Right atrium auricular region (tissue), 2 donors: Measurements from ENCODE around the gene CFAP45. TPM values are rescaled to one million over a fixed set of nuclear protein-coding genes. Genes with fewer than 3 reads are reported as not detected.
A peak's percentile ranks its signal among the peaks of the same experiment; 100 is the strongest.

Experiments
- DNase-seq: peaks from one replicate; pipeline ENCODE4 v3.0.0-alpha.2; 2019; ENCODE audit warnings: low spot score
- H3K27ac ChIP-seq, 2 donors: fragments of 200-600 bp; sonication (generic); 1 replicate in 1 of 2; 2 replicates in 1 of 2; pipeline ENCODE4 v1.5.1; 2016 to 2019
- H3K27me3 ChIP-seq, 2 donors: fragments of 200-600 bp; sonication (generic); one replicate each; pipeline versions ENCODE4 v1.5.1 to v1.6.0; 2017 to 2019
- H3K36me3 ChIP-seq: fragments of 200-600 bp; sonication (generic); one replicate; pipeline ENCODE4 v1.5.1; 2016
- H3K4me1 ChIP-seq, 2 donors: fragments of 200-600 bp; sonication (generic); one replicate each; pipeline versions ENCODE4 v1.5.1 to v1.6.0; 2017 to 2019
- H3K4me3 ChIP-seq, 2 donors: fragments of 200-600 bp; sonication (generic); 1 replicate in 1 of 2; 2 replicates in 1 of 2; pipeline ENCODE4 v1.5.1; 2017 to 2019; ENCODE audit warnings: mild to moderate bottlenecking in 1 of 2, moderate library complexity in 1 of 2
- H3K9me3 ChIP-seq, 2 donors: fragments of 200-600 bp; sonication (generic); one replicate each; pipeline ENCODE4 v1.5.1; 2019
- CTCF ChIP-seq, 2 donors: fragments of 200-600 bp; sonication (generic); IDR thresholded peaks; one replicate each; pipeline ENCODE4 v1.5.1; 2019; ENCODE audit warnings: antibody characterized with exemption in 2 of 2
- total RNA-seq, 2 donors: library from RNA; depleted of rRNA; stranded (reverse); fragments of >200 nt; gene quantifications; one replicate each; pipeline ENCODE4 v1.1.0, GENCODE V29; 2016

The CFAP45 gene
- total RNA-seq, 2 donors from 2014 or later, result 0.86 to 1.3 TPM

- Histone ChIP-seq H3K27me3 (no peaks in the 10 kb centered on the region), H3K36me3 (no peaks in the 10 kb centered on the region), H3K4me1 (peaks cover 0 to 21% of the 10 kb centered on the region in 2 donors), H3K27ac (peak overlapping the region in 1 of 2 donors; percentile 1), H3K4me3 (no peak overlapping the region), H3K9me3 (no peaks in the 10 kb centered on the region)
- no peak for DNase-seq
- no peak for TF ChIP-seq CTCF (IDR thresholded peaks at IDR 0.05)
Observed at GRCh38 chr1:159895836-159896545, 4.0 kb downstream of the CFAP45 start.

DNA sequence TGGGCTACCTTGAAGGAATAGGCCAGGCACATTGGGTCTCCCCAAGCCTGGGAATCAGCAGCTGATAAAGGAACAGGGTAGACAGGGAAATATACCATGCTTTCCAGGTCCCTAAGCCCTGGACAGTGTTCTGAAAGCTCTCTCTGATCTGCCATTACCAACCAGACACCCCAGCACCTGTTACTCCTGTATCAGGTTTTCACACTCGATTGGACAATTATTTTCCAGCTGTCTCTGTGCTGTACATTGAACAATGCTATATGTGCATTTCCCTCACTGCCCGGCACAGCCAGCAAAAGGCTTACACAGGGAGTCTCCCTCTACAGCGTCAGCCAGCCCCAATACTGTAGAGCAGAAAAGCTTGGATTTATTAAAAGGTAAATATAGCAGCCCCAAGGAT, 4.7 kb downstream of the CFAP45 start:
- H3K36me3 ChIP-seq, result no peaks in the 10 kb centered on the region
- no peak overlapping the region for H3K4me3 ChIP-seq
- H3K9me3 ChIP-seq, result no peaks in the 10 kb centered on the region
- no peak for TF ChIP-seq CTCF (IDR thresholded peaks at IDR 0.05)
- peaks cover 0 to 18% of the 10 kb centered on the region in 2 donors for H3K4me1 ChIP-seq
- no peak overlapping the region for H3K27ac ChIP-seq
- H3K27me3 ChIP-seq, result no peaks in the 10 kb centered on the region
- no peak for DNase-seq

GRCh38 chr1:159892944-159893343, 7.0 kb downstream of the CFAP45 start:
- Histone ChIP-seq H3K4me1 (peaks cover 0 to 22% of the 10 kb centered on the region in 2 donors), H3K4me3 (no peak overlapping the region), H3K9me3 (no peaks in the 10 kb centered on the region), H3K27ac (no peak overlapping the region), H3K27me3 (no peaks in the 10 kb centered on the region), H3K36me3 (no peaks in the 10 kb centered on the region)
- TF ChIP-seq CTCF (IDR thresholded peaks at IDR 0.05), result no peak
- no peak for DNase-seq

DNA sequence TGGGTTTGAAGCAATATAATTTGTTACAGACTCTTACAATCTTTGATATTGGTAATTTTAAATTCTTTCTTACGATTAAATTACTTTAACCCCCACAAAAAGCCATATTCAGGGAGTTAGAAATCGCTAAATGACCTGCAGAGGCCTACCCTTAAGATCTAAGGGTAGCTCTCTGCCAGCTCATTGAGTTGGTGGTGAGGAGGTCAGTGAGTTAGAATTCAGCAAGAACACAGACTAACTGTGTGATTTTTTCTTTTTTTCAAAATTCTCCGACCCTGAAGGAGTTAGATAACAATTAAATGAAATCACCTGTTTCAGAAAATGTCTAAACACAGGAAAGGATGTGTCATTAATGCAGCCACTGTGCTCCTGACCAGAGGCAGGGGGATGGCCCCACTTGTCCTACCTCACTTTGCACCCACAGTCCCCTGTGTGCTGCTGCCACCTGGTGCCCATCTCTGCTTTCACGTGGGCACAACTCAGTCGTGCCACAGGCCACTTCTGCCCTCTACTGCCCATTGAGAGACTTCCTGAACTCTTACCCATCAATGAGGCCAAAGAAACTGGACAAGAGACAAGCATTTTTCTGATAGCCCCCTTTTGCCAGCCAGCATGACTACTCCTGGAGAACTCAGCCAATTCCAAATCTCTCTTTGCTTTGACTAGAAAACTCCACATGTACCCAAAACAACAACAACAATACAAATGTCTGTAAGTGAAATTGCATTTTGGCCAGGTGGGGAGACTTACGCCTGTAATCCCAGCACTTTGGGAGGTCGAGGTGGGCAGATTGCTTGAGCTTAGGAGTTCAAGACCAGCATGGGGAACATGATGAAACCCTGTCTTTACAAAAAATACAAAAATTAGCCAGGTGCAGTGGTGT, 8.4 kb downstream of the CFAP45 start:
- Histone ChIP-seq H3K4me1 (peaks cover 0 to 22% of the 10 kb centered on the region in 2 donors), H3K9me3 (no peaks in the 10 kb centered on the region), H3K27ac (no peak overlapping the region), H3K36me3 (no peaks in the 10 kb centered on the region), H3K4me3 (no peak overlapping the region), H3K27me3 (no peaks in the 10 kb centered on the region)
- DNase-seq, result peak; percentile 90
- peak; percentile 72 to 96 for TF ChIP-seq CTCF (IDR thresholded peaks at IDR 0.05)

DNA sequence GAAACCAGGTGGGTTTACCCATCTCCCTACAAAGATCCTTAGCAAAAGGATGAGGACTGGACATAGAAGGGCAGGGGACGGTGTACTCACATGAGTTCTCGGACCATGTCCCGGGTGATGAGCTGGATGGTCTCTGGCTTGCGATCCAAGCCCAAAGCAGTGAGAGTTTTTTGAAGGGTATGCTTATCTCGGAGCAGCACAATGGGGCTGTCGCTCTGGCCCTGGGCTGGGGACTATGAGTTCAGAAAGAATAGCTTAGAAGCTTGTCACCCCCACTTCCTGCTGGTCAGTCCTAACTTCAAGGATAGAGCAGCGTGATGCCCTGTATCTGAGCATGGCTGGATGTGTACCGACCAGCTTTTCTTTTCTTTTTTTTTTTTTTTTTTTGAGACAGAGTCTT, 9.6 kb downstream of the CFAP45 start:
- Histone ChIP-seq H3K4me3 (no peak overlapping the region), H3K27me3 (no peaks in the 10 kb centered on the region), H3K36me3 (no peaks in the 10 kb centered on the region), H3K27ac (peak overlapping the region; percentile 28 to 68), H3K4me1 (peaks cover 0 to 22% of the 10 kb centered on the region in 2 donors), H3K9me3 (no peaks in the 10 kb centered on the region)
- DNase-seq, result no peak
- TF ChIP-seq CTCF (IDR thresholded peaks at IDR 0.05), result no peak
